ENCODE measurements around the gene AGAP1. TPM values are rescaled to one million over a fixed set of nuclear protein-coding genes. Genes with fewer than 3 reads are reported as not detected.

Gene AGAP1
- total and polyA plus RNA-seq, 4 donors = 2.0 to 8.5 (median 5.4) TPM

DNA sequence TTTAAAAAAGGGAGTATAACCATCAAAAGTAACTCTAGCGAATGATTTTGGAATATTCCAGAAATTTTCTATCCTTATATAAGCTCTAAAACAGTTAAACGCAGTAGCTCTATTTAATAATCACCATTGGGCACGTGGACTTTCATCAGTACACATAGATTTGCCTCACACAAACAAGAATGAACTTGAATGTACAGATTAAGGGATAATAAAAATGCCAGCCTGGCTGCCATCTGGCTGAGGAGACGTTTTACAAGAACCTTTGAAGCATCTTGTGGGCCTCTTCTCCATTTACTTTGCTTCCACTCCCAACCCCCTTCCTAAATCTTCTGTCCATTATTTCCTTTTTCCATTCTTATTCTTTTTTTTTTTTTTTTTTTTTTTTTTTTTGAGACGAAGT lies 47.2 kb downstream of the AGAP1 start:
- H3K4me1 ChIP-seq (ENCODE audit: control insufficient read depth in 4 of 4, insufficient read depth in 4 of 4, low read length in 3 of 4) = peaks cover 6 to 23% (median 15%) of the 10 kb centered on the region in 4 donors
- no peak overlapping the region for H3K4me3 ChIP-seq (ENCODE audit: low read depth in 1 of 3, low read length in 3 of 3)
- DNase-seq (ENCODE audit: low spot score) = no peak
- H3K9me3 ChIP-seq (ENCODE audit: control insufficient read depth in 4 of 4, low read length in 3 of 4) = no peaks in the 10 kb centered on the region
- H3K36me3 ChIP-seq (ENCODE audit: control insufficient read depth in 4 of 4, insufficient read depth in 3 of 4, low read depth in 1 of 4, low read length in 3 of 4) = no peaks in the 10 kb centered on the region
- no peak overlapping the region for H3K9ac ChIP-seq (ENCODE audit: low read depth in 1 of 2, low read length in 2 of 2)
- H3K27me3 ChIP-seq (ENCODE audit: control insufficient read depth in 4 of 4, insufficient read depth in 4 of 4, low read length in 3 of 4) = no peaks in the 10 kb centered on the region
- 60% methylated on average over 5 of the region's 5 CpGs for WGBS
- no peak overlapping the region for H3K27ac ChIP-seq (ENCODE audit: low read depth in 1 of 2, low read length in 2 of 2)
- TF ChIP-seq ATF3 (IDR thresholded peaks at IDR 0.05) (no peak), HNF4A (conservative IDR thresholded peaks at IDR 0.05) (no peak), YY1 (IDR thresholded peaks at IDR 0.05) (no peak), JUND (IDR thresholded peaks at IDR 0.05) (no peak), ZBTB33 (IDR thresholded peaks at IDR 0.05) (no peak), MAX (IDR thresholded peaks at IDR 0.05) (no peak), RXRA (IDR thresholded peaks at IDR 0.05) (no peak), FOXA2 (IDR thresholded peaks at IDR 0.05) (no peak), NR2F2 (IDR thresholded peaks at IDR 0.05) (no peak), FOXA1 (IDR thresholded peaks at IDR 0.05) (no peak), RAD21 (IDR thresholded peaks at IDR 0.05) (no peak), GABPA (IDR thresholded peaks at IDR 0.05 in 1 of 2, conservative IDR thresholded peaks at IDR 0.05 in 1 of 2) (no peak), HNF4G (IDR thresholded peaks at IDR 0.05) (no peak), REST (IDR thresholded peaks at IDR 0.05) (no peak), EGR1 (IDR thresholded peaks at IDR 0.05; ENCODE audit: low read depth in 2 of 2) (no peak), TAF1 (conservative IDR thresholded peaks at IDR 0.05) (no peak), SP1 (IDR thresholded peaks at IDR 0.05) (no peak)
- TF ChIP-seq, protein P1, sequence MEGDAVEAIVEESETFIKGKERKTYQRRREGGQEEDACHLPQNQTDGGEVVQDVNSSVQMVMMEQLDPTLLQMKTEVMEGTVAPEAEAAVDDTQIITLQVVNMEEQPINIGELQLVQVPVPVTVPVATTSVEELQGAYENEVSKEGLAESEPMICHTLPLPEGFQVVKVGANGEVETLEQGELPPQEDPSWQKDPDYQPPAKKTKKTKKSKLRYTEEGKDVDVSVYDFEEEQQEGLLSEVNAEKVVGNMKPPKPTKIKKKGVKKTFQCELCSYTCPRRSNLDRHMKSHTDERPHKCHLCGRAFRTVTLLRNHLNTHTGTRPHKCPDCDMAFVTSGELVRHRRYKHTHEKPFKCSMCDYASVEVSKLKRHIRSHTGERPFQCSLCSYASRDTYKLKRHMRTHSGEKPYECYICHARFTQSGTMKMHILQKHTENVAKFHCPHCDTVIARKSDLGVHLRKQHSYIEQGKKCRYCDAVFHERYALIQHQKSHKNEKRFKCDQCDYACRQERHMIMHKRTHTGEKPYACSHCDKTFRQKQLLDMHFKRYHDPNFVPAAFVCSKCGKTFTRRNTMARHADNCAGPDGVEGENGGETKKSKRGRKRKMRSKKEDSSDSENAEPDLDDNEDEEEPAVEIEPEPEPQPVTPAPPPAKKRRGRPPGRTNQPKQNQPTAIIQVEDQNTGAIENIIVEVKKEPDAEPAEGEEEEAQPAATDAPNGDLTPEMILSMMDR (IDR thresholded peaks at IDR 0.05; ENCODE audit: low read depth, low read length, missing input control) = no peak

Measured in liver (tissue), 9 donors.